NCI-H128 (cell line): ENCODE results near the gene DUOXA1.

Experiments used
- DNase-seq: peaks from one replicate; lab custom pipeline; 2025; ENCODE audit not compliant: unreplicated experiment; lab: John Stamatoyannopoulos, UW

DUOXA1 gene

GRCh38 chr15:45133561-45133920 lies 3.9 kb upstream of the DUOXA1 start:
- no peak for DNase-seq

GRCh38 chr15:45132844-45133560 lies 3.3 kb upstream of the DUOXA1 start:
- no peak for DNase-seq

DNA sequence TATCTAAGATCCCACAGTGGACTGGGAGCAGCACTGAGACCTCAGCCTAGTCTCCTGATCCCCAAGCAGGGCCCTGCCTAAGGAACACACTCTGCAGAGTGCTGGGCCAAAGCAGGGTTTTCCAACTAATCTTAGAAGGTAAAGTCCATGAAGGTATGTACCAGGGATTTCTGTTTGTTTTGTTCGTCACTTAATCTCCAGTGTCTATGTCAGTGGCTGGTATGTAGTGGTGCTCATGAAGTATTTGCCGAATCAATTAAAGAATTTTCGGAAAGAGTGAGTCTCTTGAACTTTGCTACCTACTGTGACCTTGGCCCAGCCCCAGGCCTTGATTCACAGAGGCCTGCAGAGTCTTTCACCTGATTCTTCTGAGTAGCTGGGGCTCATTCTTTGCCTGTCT lies 1.8 kb upstream of the DUOXA1 start:
- DNase-seq: no peak

DNA sequence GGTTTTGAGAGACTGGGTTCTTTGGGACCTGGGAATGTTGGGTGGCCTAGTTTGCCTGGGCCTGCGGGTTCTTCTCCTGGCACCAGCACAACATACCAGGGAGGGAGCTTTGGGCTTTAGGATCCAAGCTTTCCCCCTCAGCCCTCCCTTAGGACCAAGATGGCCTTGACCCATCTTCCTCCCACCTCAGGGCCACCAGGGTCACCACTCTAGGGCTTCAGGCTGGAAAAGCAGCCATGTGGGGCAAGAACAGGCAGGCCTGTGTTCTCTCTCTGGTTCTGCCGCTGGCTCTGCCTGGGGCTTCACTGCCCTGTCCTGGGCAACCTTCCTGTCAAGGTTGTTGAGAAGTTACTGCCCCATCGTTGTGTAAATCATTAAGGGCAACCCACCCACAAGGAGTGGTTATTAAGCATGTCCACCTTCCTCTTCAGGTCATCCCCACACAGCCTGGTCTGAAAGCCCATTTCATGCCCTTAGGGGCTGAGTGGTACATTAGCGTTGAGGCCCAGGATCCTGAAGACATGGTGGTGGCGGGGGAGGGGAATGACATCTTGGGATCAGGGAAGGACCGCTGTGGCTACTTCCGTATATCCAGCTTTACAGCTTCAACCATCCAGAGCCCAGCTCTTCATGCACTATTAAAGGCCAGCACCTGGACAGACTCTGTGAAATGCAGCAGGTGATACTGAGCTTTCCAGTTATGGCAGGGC lies 767 bp upstream of the DUOXA1 start:
- DNase-seq: no peak

GRCh38 chr15:45128971-45129639 lies 574 bp downstream of the DUOXA1 start:
- no peak for DNase-seq

GRCh38 chr15:45126535-45127158 lies 3.0 kb downstream of the DUOXA1 start:
- no peak for DNase-seq

GRCh38 chr15:45123397-45123796 lies 6.3 kb downstream of the DUOXA1 start:
- no peak for DNase-seq

DNA sequence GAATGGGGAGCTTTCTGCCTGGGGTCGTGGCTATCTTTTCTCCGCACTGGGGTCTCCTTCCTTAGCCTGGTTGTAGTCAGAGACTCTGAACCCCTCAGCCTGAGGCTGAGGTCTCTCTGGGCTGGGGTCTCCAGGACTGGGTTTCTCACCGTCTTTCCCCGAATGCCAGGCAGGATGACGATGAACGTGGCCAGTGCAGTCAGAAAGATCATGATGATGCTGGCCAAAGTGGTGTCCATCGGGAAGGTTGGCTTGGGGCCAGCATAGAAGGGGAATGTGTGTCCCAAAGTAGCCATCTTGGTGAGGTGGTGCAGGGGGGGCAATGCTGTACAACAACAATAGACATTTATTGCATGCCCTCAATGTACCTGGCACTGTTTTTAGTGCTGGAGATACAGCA lies 7.0 kb downstream of the DUOXA1 start:
- DNase-seq: no peak

GRCh38 chr15:45121706-45122417 lies 7.8 kb downstream of the DUOXA1 start:
- no peak for DNase-seq

DNA sequence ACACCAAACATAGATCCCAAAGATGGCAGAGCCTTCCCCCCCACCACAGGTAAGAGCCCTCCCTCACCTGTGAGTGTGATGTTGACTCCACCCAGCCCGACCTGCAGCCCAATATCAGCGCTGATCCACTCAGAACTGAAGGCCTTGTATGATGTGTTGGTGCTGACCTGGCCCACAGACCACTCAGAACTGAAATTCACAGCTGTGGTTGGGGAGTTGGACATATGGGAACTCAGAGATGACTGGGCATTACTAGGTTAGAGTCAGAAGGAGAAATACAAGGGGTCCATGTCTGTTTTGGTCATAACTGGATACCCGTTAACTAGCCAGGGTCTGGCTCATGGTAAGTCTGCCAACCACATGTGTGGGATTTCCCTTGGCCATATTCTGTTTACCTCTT lies 8.7 kb downstream of the DUOXA1 start:
- no peak for DNase-seq

- DNase-seq: no peak
Observed at GRCh38 chr15:45120081-45120972, 9.4 kb downstream of the DUOXA1 start.

- no peak for DNase-seq
Observed at GRCh38 chr15:45118996-45119395, 10.7 kb downstream of the DUOXA1 start.

- DNase-seq: peak; percentile 81
Observed at GRCh38 chr15:45118131-45118588, 11.5 kb downstream of the DUOXA1 start.

GRCh38 chr15:45117308-45118130 lies 12.2 kb downstream of the DUOXA1 start:
- no peak for DNase-seq

DNA sequence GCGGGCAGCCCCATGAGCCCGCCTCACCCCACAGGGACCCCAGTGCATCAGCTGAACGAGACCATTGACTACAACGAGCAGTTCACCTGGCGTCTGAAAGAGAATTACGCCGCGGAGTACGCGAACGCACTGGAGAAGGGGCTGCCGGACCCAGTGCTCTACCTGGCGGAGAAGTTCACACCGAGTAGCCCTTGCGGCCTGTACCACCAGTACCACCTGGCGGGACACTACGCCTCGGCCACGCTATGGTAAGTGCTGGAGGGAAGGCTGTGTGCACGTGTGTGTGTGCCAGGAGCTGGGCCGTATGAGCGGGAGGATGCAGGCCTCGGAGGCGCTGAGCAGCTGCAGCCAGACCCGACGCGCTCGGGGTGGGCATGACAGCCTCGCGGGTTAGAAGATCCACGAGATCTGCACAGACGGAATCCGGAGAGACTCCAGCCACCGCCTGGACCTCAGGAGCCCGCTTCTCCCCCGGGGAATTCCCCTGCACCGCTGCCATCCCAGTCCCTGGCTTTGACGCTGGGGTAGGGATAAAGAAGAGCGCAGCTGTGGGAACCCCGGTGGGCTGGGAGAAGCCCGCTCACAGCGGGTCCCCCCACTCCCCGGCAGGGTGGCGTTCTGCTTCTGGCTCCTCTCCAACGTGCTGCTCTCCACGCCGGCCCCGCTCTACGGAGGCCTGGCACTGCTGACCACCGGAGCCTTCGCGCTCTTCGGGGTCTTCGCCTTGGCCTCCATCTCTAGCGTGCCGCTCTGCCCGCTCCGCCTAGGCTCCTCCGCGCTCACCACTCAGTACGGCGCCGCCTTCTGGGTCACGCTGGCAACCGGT lies 13.0 kb downstream of the DUOXA1 start:
- DNase-seq: no peak

- no peak for DNase-seq
Observed at GRCh38 chr15:45116006-45116481, 13.6 kb downstream of the DUOXA1 start.

GRCh38 chr15:45115312-45115820 lies 14.3 kb downstream of the DUOXA1 start:
- DNase-seq: no peak

GRCh38 chr15:45114751-45115085 lies 15.0 kb downstream of the DUOXA1 start:
- no peak for DNase-seq
